Stimulated activated CD4-positive, alpha-beta T cell treated with anti-CD3 and anti-CD28 coated beads, Interleukin-15, amount 100 ng/mL, for 48 hours (primary cell): ENCODE results near the gene SWAP70.

ENCODE experiments used
- DNase-seq, 2 donors: peaks; one replicate each; pipeline ENCODE4 v3.0.0-alpha.2; 2020; ENCODE audit warnings: low read depth in 2 of 2

The SWAP70 gene

DNA sequence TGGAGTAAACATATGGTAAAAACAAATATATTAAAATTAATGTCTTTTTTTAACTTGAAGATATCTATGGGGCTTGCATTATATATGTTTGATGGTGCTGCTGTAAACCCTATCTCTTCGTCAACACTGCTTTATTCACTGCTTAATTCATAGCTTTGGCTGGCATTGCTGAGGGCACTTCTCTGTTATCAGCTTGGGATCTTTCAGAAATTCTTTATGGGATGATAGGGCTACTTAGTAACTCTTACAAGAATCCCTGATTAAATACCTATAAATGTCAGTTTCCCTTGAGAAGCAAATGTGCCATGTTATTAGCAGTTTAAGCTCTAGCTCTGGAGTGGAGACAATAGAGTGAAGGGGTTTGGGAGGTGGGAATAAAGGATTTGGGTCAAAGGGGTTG, 112.3 kb downstream of the SWAP70 start:
- no peak for DNase-seq

DNA sequence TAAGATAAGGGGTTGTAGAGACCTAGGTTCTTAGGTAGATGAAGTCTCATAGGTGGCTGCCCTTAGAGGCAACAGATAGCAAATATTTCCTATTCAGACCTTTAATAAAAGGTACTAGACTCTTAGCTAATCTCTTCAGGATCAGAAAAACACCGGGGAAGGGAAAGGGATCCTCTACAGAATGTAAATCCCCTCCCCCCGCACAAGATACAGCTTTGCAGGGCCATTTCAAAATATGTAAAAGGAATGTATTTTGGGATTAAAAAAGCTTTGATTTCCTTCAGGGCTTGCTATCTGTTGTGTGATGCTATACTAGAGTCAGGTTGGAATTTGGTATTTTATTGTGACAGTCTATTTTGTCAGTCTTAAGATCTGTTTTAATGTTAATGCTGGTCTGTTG, 113.2 kb downstream of the SWAP70 start:
- DNase-seq, result no peak

DNA sequence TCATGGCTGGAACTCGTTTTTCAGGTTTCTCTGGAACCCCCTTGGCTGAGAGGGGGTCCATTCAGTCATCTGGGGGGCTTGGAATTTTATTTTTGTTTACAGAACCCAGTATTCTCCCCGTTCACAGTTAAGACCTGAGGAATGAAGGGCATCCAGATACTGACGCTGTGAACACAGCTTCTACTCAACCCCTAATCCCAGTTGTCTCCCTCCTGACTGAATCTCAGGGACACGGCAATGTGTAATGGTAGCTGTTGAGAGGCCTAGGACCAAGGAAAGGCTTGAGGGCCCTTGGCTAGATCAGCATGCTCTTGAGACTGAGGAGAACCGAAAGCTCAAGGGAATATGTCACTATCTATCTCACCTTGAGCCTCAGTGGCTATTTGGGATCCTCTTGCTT, 113.6 kb downstream of the SWAP70 start:
- no peak for DNase-seq

GRCh38 chr11:9780929-9781328, 117.1 kb downstream of the SWAP70 start:
- no peak for DNase-seq

- DNase-seq, result no peak
Measured at GRCh38 chr11:9783986-9784385, 120.1 kb downstream of the SWAP70 start.

- DNase-seq, result no peak
Measured at GRCh38 chr11:9784602-9785315, 120.9 kb downstream of the SWAP70 start.

DNA sequence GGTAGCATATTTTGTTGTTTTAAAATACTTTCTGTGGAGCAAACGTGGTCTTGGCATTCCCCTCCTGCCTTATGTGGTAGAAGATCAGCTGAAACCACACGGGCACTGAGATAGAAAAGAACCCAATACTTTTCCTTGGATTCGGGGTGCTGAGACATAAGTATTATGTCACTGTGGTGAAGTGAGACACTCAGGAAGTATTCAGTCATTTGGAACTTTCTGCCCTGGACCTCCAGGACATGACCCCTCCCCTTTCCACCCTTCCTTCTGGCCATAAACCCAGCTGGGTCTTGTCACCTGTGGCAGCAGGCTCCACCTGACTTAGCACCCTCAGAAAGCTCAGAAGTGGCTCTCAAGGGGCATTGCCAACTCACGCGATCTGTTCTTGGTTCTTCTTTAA, 123.4 kb downstream of the SWAP70 start:
- DNase-seq, result no peak

DNA sequence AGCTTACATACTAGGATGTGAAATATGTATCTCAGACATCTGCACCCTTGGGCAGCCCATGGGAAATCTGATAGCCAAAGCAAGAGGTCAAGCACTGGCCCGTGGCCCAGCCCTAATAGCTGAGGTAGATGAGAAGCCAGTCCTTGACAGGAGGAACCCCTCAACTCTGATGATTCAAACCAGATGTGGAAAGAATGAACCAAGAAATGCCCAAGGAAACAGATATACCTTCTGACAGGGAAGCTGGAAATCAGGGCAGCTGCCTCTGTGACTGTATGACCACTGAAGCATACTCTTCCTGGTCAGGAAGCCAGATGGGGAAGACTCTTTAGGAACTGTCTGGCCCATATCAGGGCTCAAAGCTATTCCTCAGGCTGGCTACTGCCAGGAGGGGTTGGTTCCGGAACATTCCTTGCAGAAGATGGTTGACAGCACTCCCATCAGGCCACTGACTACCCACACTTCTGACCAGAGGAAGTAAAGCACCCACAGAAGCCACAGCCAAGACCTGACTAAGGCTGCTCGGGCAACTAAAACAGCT, 124.2 kb downstream of the SWAP70 start:
- no peak for DNase-seq

DNA sequence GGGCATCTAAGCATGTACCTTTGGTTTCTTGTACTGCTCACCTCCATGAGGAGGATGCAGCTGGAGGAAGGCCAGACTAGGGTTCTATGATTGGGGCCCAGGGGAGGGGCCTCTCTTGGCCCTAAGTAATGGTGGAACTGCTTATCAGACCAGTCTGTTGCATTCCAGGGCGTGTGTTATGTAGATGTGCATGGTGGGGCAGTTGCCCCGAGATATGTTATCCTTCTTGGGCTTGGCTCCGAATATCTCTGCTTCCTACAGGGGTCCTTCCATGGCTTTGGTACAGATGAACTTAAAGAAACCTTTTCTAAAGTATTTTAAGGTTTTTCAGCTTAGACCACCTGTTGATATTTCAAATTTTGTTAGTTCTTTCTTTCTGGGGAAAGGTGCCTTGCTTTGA, 126.0 kb downstream of the SWAP70 start:
- no peak for DNase-seq

GRCh38 chr11:9790703-9791102, 126.8 kb downstream of the SWAP70 start:
- no peak for DNase-seq

DNA sequence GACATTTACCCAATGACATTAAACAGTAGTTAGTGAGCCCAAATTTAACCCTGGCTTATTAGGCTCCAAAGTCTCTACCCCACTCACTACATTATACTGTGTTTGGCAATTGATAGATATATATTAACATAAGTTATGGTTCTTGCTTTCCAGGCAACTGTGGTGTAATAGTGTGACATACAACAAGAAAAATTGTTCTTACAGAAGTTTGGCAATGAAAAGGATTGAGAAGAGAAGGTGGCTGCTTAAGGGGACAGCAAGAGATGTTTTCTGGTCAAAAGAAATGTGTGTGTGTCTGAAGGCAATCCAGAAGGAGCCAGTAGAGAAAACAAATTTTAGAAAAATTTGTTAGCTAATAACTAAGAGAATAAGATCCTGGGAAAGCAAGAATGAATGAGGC, 132.4 kb downstream of the SWAP70 start:
- DNase-seq, result no peak

- DNase-seq, result no peak
Measured at GRCh38 chr11:9796854-9797253, 133.0 kb downstream of the SWAP70 start.

GRCh38 chr11:9797300-9797699, 133.4 kb downstream of the SWAP70 start:
- no peak for DNase-seq

DNA sequence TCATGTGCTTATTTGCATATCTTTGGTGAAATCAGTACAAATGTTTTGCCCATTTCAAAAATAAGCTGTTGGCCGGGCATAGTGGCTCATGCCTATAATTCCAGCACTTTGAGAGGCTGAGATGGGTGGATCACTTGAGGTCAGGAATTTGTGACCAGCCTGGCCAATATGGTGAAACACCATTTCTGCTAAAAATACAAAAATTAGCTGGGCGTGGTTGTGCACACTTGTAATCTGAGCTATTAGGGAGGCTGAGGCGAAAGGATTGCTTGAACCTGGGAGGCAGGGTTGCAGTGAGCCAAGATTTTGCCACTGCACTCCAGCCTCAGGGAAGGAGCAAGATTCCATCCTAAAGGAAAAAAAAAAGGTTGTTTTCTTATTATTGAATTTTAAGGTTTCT, 136.0 kb downstream of the SWAP70 start:
- DNase-seq, result no peak

GRCh38 chr11:9802291-9802861, 138.5 kb downstream of the SWAP70 start:
- no peak for DNase-seq
